Right hindlimb (tissue), 1 donor: ENCODE data around the gene PRKN.

Experiments
- DNase-seq: peaks from one replicate; pipeline ENCODE4 v3.0.0-alpha.2; 2018

Gene PRKN

GRCh38 chr6:161458201-161458951 lies 1269.2 kb downstream of the PRKN start:
- DNase-seq: no peak

- DNase-seq: no peak
These were observed 1271.7 kb downstream of the PRKN start for GRCh38 chr6:161455848-161456247.

GRCh38 chr6:161453558-161453957 lies 1274.0 kb downstream of the PRKN start:
- no peak for DNase-seq

- no peak for DNase-seq
These were observed 1275.3 kb downstream of the PRKN start for GRCh38 chr6:161452241-161452640.

GRCh38 chr6:161449521-161449920 lies 1278.0 kb downstream of the PRKN start:
- no peak for DNase-seq

GRCh38 chr6:161446949-161447348 lies 1280.6 kb downstream of the PRKN start:
- no peak for DNase-seq

GRCh38 chr6:161446296-161446925 lies 1281.2 kb downstream of the PRKN start:
- no peak for DNase-seq

- peak; percentile 47 for DNase-seq
These were observed 1282.4 kb downstream of the PRKN start for GRCh38 chr6:161445021-161445799.

GRCh38 chr6:161444464-161444863 lies 1283.1 kb downstream of the PRKN start:
- DNase-seq: peak; percentile 64

- DNase-seq: peak; percentile 38
These were observed 1283.7 kb downstream of the PRKN start for GRCh38 chr6:161443848-161444247.

GRCh38 chr6:161442420-161442819 lies 1285.1 kb downstream of the PRKN start:
- no peak for DNase-seq

- no peak for DNase-seq
These were observed 1287.3 kb downstream of the PRKN start for GRCh38 chr6:161440299-161440698.

GRCh38 chr6:161439093-161439492 lies 1288.5 kb downstream of the PRKN start:
- DNase-seq: peak; percentile 58

- DNase-seq: no peak
These were observed 1289.0 kb downstream of the PRKN start for GRCh38 chr6:161438430-161439030.

GRCh38 chr6:161437851-161438250 lies 1289.7 kb downstream of the PRKN start:
- DNase-seq: no peak

- no peak for DNase-seq
These were observed 1291.3 kb downstream of the PRKN start for GRCh38 chr6:161436106-161436876.

- no peak for DNase-seq
These were observed 1291.9 kb downstream of the PRKN start for GRCh38 chr6:161435748-161436070.

- peak; percentile 55 for DNase-seq
These were observed 1292.4 kb downstream of the PRKN start for GRCh38 chr6:161434921-161435747.

- DNase-seq: no peak
These were observed 1293.2 kb downstream of the PRKN start for GRCh38 chr6:161434350-161434749.

- no peak for DNase-seq
These were observed 1295.0 kb downstream of the PRKN start for GRCh38 chr6:161432546-161432945.

GRCh38 chr6:161429921-161430490 lies 1297.6 kb downstream of the PRKN start:
- no peak for DNase-seq
